GM21367 (cell line): Measurements from ENCODE around the gene SLC43A1.

Experiments used
- ATAC-seq: cut with Tn5 transposase; IDR thresholded peaks from one replicate; pipeline ENCODE4 v1.9.1; 2021; ENCODE audit not compliant: unreplicated experiment

The SLC43A1 gene

GRCh38 chr11:57434640-57435546, 80.6 kb downstream of the SLC43A1 start:
- ATAC-seq, result no peak
